SK-N-SH (cell line): ENCODE measurements around the gene ABCA1.

Source experiments
- EP300 ChIP-seq, 2 experiments: IDR thresholded peaks; 2 replicates each; pipeline versions ENCODE4 v1.4.0 to v1.6.1; 2012; ENCODE audit warnings: borderline replicate concordance in 1 of 2, low read depth in 1 of 2, low read length in 1 of 2
- FOSL2 ChIP-seq: IDR thresholded peaks from 2 replicates; pipeline ENCODE4 v1.4.0; 2012; ENCODE audit warnings: low read depth, mild to moderate bottlenecking, moderate library complexity, borderline replicate concordance
- FOXM1 ChIP-seq: IDR thresholded peaks from 2 replicates; pipeline ENCODE4 v1.4.0; 2012; ENCODE audit warnings: low read depth, mild to moderate bottlenecking
- GABPA ChIP-seq: IDR thresholded peaks from 2 replicates; pipeline ENCODE4 v1.4.0; 2012; ENCODE audit warnings: low read depth, mild to moderate bottlenecking
- JUND ChIP-seq: IDR thresholded peaks from 2 replicates; pipeline ENCODE4 v1.4.0; 2012
- MXI1 ChIP-seq: IDR thresholded peaks from 2 replicates; pipeline ENCODE4 v1.6.1; 2012; ENCODE audit warnings: mild to moderate bottlenecking, low read depth, low read length, improper control_type of control experiment
- POLR2AphosphoS5 ChIP-seq: IDR thresholded peaks from 2 replicates; pipeline ENCODE4 v1.6.1; 2012; ENCODE audit warnings: low read depth, low read length
- RCOR1 ChIP-seq: fragments of 150-350 bp; IDR thresholded peaks from 2 replicates; pipeline ENCODE4 v1.6.1; 2017; ENCODE audit warnings: antibody characterized with exemption, low read length
- SIN3A ChIP-seq: IDR thresholded peaks from 2 replicates; pipeline ENCODE4 v1.6.1; 2012; ENCODE audit warnings: low read depth, mild to moderate bottlenecking, low read length, moderate library complexity, borderline replicate concordance
- YY1 ChIP-seq: IDR thresholded peaks from 2 replicates; pipeline ENCODE4 v1.4.0; 2012; ENCODE audit warnings: low read depth, mild to moderate bottlenecking
- TF ChIP-seq, protein P1 (sequence below): fragments of 200-600 bp; sonication (generic); IDR thresholded peaks from 2 replicates; pipeline ENCODE4 v1.6.1; 2017; ENCODE audit warnings: antibody characterized with exemption, mild to moderate bottlenecking, moderate library complexity
- TF ChIP-seq, protein P2 (sequence below): IDR thresholded peaks from 2 replicates; pipeline ENCODE4 v1.6.1; 2012; ENCODE audit warnings: mild to moderate bottlenecking, low read depth, low read length, moderate library complexity
- TF ChIP-seq, protein P3 (sequence below): IDR thresholded peaks from 2 replicates; pipeline ENCODE4 v1.4.0; 2012; ENCODE audit warnings: low read depth
- TF ChIP-seq, protein P4 (sequence below): IDR thresholded peaks from 2 replicates; pipeline ENCODE4 v1.4.0; 2012; ENCODE audit warnings: low read depth, borderline replicate concordance

DNA sequence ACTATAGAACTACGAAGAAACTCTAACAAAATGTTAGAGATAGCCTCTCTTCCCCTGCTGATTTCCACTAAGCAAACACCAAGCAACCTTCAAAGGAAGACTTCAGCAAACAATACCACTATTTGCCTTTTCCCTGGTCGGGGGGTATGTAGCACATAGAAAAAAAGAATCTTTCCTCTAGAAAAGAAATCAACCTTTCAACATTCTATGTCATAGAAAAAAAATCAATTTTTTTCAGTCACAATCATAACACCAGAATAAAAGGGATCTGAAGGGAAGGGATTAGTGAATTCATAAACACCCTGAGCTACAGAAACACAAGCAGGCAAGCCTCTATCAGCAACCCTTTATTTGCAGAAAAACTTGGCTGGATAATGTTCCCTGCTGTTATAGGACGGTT, 15.3 kb downstream of the ABCA1 start:
- TF ChIP-seq, protein P1, sequence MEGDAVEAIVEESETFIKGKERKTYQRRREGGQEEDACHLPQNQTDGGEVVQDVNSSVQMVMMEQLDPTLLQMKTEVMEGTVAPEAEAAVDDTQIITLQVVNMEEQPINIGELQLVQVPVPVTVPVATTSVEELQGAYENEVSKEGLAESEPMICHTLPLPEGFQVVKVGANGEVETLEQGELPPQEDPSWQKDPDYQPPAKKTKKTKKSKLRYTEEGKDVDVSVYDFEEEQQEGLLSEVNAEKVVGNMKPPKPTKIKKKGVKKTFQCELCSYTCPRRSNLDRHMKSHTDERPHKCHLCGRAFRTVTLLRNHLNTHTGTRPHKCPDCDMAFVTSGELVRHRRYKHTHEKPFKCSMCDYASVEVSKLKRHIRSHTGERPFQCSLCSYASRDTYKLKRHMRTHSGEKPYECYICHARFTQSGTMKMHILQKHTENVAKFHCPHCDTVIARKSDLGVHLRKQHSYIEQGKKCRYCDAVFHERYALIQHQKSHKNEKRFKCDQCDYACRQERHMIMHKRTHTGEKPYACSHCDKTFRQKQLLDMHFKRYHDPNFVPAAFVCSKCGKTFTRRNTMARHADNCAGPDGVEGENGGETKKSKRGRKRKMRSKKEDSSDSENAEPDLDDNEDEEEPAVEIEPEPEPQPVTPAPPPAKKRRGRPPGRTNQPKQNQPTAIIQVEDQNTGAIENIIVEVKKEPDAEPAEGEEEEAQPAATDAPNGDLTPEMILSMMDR: no peak
- TF ChIP-seq RCOR1: no peak
- TF ChIP-seq GABPA: no peak
- no peak for TF ChIP-seq SIN3A
- TF ChIP-seq FOXM1: no peak
- TF ChIP-seq JUND: no peak
- TF ChIP-seq EP300 (IDR thresholded peaks at IDR 0.05; ENCODE audit: borderline replicate concordance in 1 of 2, low read depth in 1 of 2, low read length in 1 of 2): no peak
- TF ChIP-seq, protein P2, sequence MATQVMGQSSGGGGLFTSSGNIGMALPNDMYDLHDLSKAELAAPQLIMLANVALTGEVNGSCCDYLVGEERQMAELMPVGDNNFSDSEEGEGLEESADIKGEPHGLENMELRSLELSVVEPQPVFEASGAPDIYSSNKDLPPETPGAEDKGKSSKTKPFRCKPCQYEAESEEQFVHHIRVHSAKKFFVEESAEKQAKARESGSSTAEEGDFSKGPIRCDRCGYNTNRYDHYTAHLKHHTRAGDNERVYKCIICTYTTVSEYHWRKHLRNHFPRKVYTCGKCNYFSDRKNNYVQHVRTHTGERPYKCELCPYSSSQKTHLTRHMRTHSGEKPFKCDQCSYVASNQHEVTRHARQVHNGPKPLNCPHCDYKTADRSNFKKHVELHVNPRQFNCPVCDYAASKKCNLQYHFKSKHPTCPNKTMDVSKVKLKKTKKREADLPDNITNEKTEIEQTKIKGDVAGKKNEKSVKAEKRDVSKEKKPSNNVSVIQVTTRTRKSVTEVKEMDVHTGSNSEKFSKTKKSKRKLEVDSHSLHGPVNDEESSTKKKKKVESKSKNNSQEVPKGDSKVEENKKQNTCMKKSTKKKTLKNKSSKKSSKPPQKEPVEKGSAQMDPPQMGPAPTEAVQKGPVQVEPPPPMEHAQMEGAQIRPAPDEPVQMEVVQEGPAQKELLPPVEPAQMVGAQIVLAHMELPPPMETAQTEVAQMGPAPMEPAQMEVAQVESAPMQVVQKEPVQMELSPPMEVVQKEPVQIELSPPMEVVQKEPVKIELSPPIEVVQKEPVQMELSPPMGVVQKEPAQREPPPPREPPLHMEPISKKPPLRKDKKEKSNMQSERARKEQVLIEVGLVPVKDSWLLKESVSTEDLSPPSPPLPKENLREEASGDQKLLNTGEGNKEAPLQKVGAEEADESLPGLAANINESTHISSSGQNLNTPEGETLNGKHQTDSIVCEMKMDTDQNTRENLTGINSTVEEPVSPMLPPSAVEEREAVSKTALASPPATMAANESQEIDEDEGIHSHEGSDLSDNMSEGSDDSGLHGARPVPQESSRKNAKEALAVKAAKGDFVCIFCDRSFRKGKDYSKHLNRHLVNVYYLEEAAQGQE: no peak
- TF ChIP-seq, protein P3, sequence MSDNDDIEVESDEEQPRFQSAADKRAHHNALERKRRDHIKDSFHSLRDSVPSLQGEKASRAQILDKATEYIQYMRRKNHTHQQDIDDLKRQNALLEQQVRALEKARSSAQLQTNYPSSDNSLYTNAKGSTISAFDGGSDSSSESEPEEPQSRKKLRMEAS: no peak
- TF ChIP-seq YY1: no peak
- no peak for TF ChIP-seq POLR2AphosphoS5
- TF ChIP-seq, protein P4, sequence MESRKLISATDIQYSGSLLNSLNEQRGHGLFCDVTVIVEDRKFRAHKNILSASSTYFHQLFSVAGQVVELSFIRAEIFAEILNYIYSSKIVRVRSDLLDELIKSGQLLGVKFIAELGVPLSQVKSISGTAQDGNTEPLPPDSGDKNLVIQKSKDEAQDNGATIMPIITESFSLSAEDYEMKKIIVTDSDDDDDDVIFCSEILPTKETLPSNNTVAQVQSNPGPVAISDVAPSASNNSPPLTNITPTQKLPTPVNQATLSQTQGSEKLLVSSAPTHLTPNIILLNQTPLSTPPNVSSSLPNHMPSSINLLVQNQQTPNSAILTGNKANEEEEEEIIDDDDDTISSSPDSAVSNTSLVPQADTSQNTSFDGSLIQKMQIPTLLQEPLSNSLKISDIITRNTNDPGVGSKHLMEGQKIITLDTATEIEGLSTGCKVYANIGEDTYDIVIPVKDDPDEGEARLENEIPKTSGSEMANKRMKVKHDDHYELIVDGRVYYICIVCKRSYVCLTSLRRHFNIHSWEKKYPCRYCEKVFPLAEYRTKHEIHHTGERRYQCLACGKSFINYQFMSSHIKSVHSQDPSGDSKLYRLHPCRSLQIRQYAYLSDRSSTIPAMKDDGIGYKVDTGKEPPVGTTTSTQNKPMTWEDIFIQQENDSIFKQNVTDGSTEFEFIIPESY: no peak
- TF ChIP-seq FOSL2: no peak
- TF ChIP-seq MXI1: no peak
